GM12865 (cell line): ENCODE data around the gene PRR23B.
"Not testable (repeated sequence)": the region's sequence is repeated elsewhere in the genome, so short reads cannot be mapped to it uniquely, and the experiment has no call there.

Experiments
- DNase-seq: peaks from one replicate; pipeline ENCODE4 v3.0.0; 2010; ENCODE audit warnings: low read depth
- H3K4me3 ChIP-seq: 2 replicates; pipeline ENCODE4 v1.5.1; 2011; ENCODE audit warnings: mild to moderate bottlenecking, low read depth, low read length, control low read depth
- CTCF ChIP-seq: IDR thresholded peaks from 2 replicates; pipeline ENCODE4 v1.5.1; 2011; ENCODE audit warnings: low read length, control low read depth, low read depth, inconsistent platforms; ENCODE audit not compliant: insufficient read depth; ENCODE audit errors: missing control alignments

PRR23B gene

GRCh38 chr3:139032326-139033002, 11.7 kb upstream of the PRR23B start:
- no peak overlapping the region for H3K4me3 ChIP-seq
- TF ChIP-seq CTCF, result no peak
- DNase-seq, result no peak

GRCh38 chr3:139030576-139030975, 9.8 kb upstream of the PRR23B start:
- not testable (repeated sequence) for DNase-seq, H3K4me3 ChIP-seq

DNA sequence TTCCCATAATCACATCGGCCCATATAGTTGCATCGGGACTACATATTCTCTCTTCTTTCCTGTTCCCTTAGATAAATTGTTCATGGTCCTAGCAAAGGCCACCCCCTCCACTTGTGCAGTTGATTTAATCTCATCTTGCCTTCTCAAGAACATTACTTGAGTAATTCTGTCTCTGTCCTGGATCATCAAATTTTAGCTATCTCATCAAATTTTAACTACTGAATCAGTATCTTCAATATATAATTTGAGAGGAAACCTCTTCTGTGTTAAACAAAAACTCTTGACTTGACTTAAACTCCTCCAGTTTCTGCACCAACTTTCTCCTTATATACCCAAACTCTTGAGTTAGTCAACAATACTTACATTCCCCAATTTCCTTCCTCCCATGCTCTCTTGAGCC, 4.2 kb upstream of the PRR23B start:
- no peak for TF ChIP-seq CTCF
- H3K4me3 ChIP-seq, result no peak overlapping the region

GRCh38 chr3:139020036-139020867, 474 bp downstream of the PRR23B start:
- H3K4me3 ChIP-seq, result no peak overlapping the region
- DNase-seq, result no peak
- no peak for TF ChIP-seq CTCF

More for the DNA sequence above, 4.2 kb upstream of the PRR23B start:
- DNase-seq, result no peak

- DNase-seq, result peak; percentile 9
- TF ChIP-seq CTCF, result no peak
- no peak overlapping the region for H3K4me3 ChIP-seq
Measured at GRCh38 chr3:139016430-139017048, 4.2 kb downstream of the PRR23B start.

- no peak for TF ChIP-seq CTCF
- no peak for DNase-seq
- no peak within 1 kb of the TSS for H3K4me3 ChIP-seq
Measured at GRCh38 chr3:139006051-139006716, 14.5 kb downstream of the PRR23B start, which contains the start of gene PRR23A. PRR23A (minus strand) TSS chr3:139006268; CDS start chr3:139006268, 0 bp downstream.
